Lung (tissue), 12 donors: ENCODE results near the gene CDH13. TPM values are rescaled to one million over a fixed set of nuclear protein-coding genes. Genes with fewer than 3 reads are reported as not detected.

Source experiments
- ATAC-seq: fragments of 200-7000 bp; cut with Tn5 transposase; one replicate; pipeline ENCODE4 v1.9.1; 2020; ENCODE audit warnings: moderate number of reproducible peaks; ENCODE audit not compliant: insufficient read depth, low FRiP score
- DNase-seq, 3 donors: peaks; one replicate each; pipeline ENCODE4 v3.0.0-alpha.2; 2013 to 2017
- H3K27ac ChIP-seq, 2 donors: one replicate each; pipeline ENCODE4 v1.5.1; 2013; ENCODE audit warnings: mild to moderate bottlenecking in 2 of 2, moderate library complexity in 2 of 2, control low read depth in 1 of 2, inconsistent platforms in 1 of 2, low read depth in 1 of 2, low read length in 1 of 2
- H3K27me3 ChIP-seq, 3 donors: one replicate each; pipeline ENCODE4 v1.5.1; 2013; ENCODE audit warnings: low read length in 2 of 3; ENCODE audit not compliant: control insufficient read depth in 3 of 3, insufficient read depth in 3 of 3
- H3K36me3 ChIP-seq, 4 donors: one replicate each; pipeline ENCODE4 v1.5.1; 2013; ENCODE audit warnings: low read length in 4 of 4, mild to moderate bottlenecking in 1 of 4, moderate library complexity in 1 of 4; ENCODE audit not compliant: control insufficient read depth in 4 of 4, insufficient read depth in 4 of 4
- H3K4me1 ChIP-seq, 5 donors: one replicate each; pipeline ENCODE4 v1.5.1; 2013; ENCODE audit warnings: low read length in 5 of 5, mild to moderate bottlenecking in 2 of 5, moderate library complexity in 1 of 5; ENCODE audit not compliant: control insufficient read depth in 5 of 5, insufficient read depth in 5 of 5
- H3K4me3 ChIP-seq: one replicate; pipeline ENCODE4 v1.5.1; 2013; ENCODE audit warnings: mild to moderate bottlenecking, control low read depth, moderate library complexity
- H3K9ac ChIP-seq, 2 donors: one replicate each; pipeline ENCODE4 v1.5.1; 2013; ENCODE audit warnings: low read length in 2 of 2, control low read depth in 1 of 2; ENCODE audit not compliant: insufficient read depth in 1 of 2
- H3K9me3 ChIP-seq, 4 donors: one replicate each; pipeline ENCODE4 v1.5.1; 2013; ENCODE audit warnings: low read length in 3 of 4, mild to moderate bottlenecking in 1 of 4, moderate library complexity in 1 of 4; ENCODE audit not compliant: control insufficient read depth in 4 of 4, insufficient read depth in 3 of 4
- CTCF ChIP-seq: IDR thresholded peaks from 2 replicates; pipeline ENCODE4 v1.5.1; 2012; ENCODE audit warnings: mild to moderate bottlenecking; ENCODE audit errors: control extremely low read depth, extremely low read depth
- WGBS, 2 donors: extraction: QIAGEN DNeasy Blood & Tissue Kit; methylation state at CpG; one replicate each; pipeline ENCODE4 v1.1.7; 2013; 5-methylcytosine and 5-hydroxymethylcytosine counted together
- polyA plus RNA-seq, 2 donors: library from polyadenylated mRNA; stranded (reverse); fragments of 200-250 nt; gene quantifications; one replicate each; pipeline ENCODE4 v1.2.1, GENCODE V29; 2013
- total RNA-seq, 2 donors: library from RNA; depleted of rRNA in 1 of 2; stranded (reverse); fragments of >200 nt in 1 of 2; gene quantifications; one replicate each; pipeline ENCODE4 v1.2.1, GENCODE V29; 2014 to 2021
- donor health status: control.
- donor health status: control.
- donor health status: Bipolar disorder and iron deficiency.
- donor health status: healthy.
- donor health status: DM: yes; HTN: yes; CAD: no.

The CDH13 gene
- total and polyA plus RNA-seq, 4 donors: 2.1 to 12.3 (median 7.3) TPM

DNA sequence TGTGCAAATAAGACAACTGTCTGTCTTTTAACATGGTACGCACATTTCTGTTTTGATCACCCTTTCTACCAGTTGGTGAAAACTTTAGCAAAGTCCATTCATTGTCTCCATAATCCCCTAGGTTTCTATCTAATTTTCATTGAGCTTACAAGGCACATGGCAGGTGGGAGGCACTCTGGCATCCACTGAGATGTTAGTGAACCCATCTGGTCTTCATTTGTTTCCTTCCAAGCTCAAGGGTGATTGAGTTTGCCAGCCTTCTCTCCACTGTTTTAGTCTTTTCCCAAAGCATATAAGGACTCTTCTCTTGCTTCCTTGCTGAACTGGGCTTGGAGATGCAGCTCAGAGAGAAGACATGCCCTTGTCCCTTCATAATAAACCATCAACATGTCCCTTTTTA is 179.1 kb downstream of the CDH13 start:
- TF ChIP-seq CTCF: no peak
- Histone ChIP-seq H3K9ac (no peak overlapping the region), H3K9me3 (no peaks in the 10 kb centered on the region), H3K27me3 (peaks cover 0 to 16% (median 0%) of the 10 kb centered on the region in 3 donors), H3K4me1 (peaks cover 0 to 18% (median 0%) of the 10 kb centered on the region in 5 donors), H3K27ac (no peak overlapping the region), H3K4me3 (no peak overlapping the region), H3K36me3 (no peaks in the 10 kb centered on the region)
- WGBS, 2 donors: 95 to 100% methylated on average over 1 of the region's 1 CpG
- DNase-seq: no peak
- ATAC-seq: no peak

DNA sequence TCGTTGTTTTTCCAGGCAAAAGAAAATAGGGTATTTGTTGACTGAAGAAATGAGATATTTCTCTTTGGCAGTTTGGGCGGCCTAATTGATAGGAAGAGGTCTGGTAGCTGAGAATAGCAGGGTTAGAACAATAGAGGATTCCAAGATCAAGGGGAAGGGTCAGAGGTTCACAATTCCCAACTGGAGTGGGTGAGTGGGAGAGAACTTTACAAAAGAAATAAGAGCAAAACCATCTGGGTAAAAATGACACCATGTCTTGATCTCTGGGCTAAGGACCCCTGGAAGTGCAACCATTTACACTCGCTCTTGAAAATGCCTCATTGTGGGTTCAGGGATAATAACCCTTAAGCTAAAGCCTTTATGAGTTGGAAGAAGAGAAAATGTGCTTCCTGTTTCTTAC is 180.5 kb downstream of the CDH13 start:
- peaks cover 0 to 22% (median 0%) of the 10 kb centered on the region in 5 donors for H3K4me1 ChIP-seq

DNA sequence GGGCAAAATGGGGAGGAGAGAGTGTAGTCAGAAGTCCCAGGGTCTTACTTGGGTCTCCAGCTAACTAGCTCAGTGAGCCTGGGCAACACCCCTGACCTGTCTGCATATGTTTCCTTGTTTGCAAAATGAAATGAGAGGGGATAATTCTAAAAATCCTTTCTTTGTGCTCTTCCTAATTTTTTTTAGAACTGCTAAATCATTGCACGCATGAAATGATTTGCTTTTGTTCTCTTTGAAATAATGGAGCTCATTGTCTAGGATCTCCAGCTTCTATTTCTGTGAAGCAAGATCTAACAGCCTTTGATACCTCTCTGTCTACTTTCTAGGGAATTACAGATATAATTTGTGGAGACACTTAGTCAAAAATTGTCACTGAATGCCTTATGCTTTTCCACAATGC is 181.3 kb downstream of the CDH13 start:
- no peak overlapping the region for H3K9ac ChIP-seq
- no peak overlapping the region for H3K4me3 ChIP-seq
- no peak for ATAC-seq
- H3K36me3 ChIP-seq: no peaks in the 10 kb centered on the region
- H3K9me3 ChIP-seq: no peaks in the 10 kb centered on the region
- H3K27ac ChIP-seq: no peak overlapping the region
- TF ChIP-seq CTCF: no peak
- no peak for DNase-seq
- peaks cover 0 to 22% (median 0%) of the 10 kb centered on the region in 5 donors for H3K4me1 ChIP-seq
- 70 to 85% methylated on average over 1 of the region's 1 CpG for WGBS, 2 donors
- H3K27me3 ChIP-seq: peaks cover 0 to 16% (median 3%) of the 10 kb centered on the region in 3 donors

More for the DNA sequence above, 180.5 kb downstream of the CDH13 start:
- no peak overlapping the region for H3K27ac ChIP-seq
- 55 to 56% methylated on average over 3 of the region's 3 CpGs for WGBS, 2 donors
- H3K4me3 ChIP-seq: no peak overlapping the region
- no peak overlapping the region for H3K9ac ChIP-seq
- no peaks in the 10 kb centered on the region for H3K9me3 ChIP-seq
- no peaks in the 10 kb centered on the region for H3K36me3 ChIP-seq
- ATAC-seq: no peak
- DNase-seq: no peak
- peaks cover 0 to 16% (median 0%) of the 10 kb centered on the region in 3 donors for H3K27me3 ChIP-seq
- no peak for TF ChIP-seq CTCF

GRCh38 chr16:82810077-82810476 is 183.3 kb downstream of the CDH13 start:
- no peak for TF ChIP-seq CTCF
- H3K4me1 ChIP-seq: peaks cover 0 to 31% (median 0%) of the 10 kb centered on the region in 5 donors
- ATAC-seq (no peak), DNase-seq (no peak)
- no peaks in the 10 kb centered on the region for H3K36me3 ChIP-seq
- peaks cover 0 to 9% (median 3%) of the 10 kb centered on the region in 3 donors for H3K27me3 ChIP-seq
- peaks cover 0 to under 1% (median 0%) of the 10 kb centered on the region in 4 donors for H3K9me3 ChIP-seq
- no peak overlapping the region for H3K27ac ChIP-seq
- H3K4me3 ChIP-seq: no peak overlapping the region
- no peak overlapping the region for H3K9ac ChIP-seq
- 69 to 74% methylated on average over 6 of the region's 6 CpGs for WGBS, 2 donors
